GM19035 (cell line): ENCODE results near the gene KANK2.
"Not testable (repeated sequence)": the region's sequence is repeated elsewhere in the genome, so short reads cannot be mapped to it uniquely, and the experiment has no call there.

Experiments used
- ATAC-seq: cut with Tn5 transposase; IDR thresholded peaks from one replicate; pipeline ENCODE4 v1.9.1; 2021; ENCODE audit not compliant: unreplicated experiment

Gene KANK2

DNA sequence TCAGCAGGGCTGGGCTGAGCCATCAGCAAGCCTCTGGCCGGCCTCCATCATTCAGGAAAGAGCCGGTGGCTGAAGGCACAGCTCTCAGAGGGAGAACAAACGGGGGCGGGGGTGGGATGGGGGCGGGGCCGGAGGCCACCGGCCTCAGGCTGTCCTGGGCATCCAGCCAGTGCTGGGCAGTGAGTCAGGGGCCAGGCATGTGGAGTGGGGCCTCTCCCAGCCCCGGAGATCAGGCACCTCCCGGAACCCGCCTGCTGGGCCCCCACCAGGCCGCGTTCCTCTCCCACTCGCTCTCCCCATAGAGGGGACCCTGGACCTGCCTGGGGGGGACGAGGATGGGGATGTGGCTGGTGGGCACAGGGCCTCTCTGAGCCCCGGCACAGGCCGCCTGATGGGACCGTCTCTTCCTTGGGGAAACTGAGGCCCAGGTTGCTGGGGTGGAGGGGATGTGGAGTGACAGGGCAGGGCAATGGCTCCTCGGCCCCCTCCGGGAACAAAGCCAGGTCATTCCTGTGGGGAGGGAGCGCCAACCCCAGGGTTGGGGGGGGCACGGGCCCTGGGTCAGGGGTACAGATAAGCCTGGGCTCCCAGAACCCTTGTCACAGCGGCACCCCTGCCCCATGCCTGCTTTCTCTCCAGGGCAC lies 54.7 kb downstream of the KANK2 start:
- no peak for ATAC-seq

DNA sequence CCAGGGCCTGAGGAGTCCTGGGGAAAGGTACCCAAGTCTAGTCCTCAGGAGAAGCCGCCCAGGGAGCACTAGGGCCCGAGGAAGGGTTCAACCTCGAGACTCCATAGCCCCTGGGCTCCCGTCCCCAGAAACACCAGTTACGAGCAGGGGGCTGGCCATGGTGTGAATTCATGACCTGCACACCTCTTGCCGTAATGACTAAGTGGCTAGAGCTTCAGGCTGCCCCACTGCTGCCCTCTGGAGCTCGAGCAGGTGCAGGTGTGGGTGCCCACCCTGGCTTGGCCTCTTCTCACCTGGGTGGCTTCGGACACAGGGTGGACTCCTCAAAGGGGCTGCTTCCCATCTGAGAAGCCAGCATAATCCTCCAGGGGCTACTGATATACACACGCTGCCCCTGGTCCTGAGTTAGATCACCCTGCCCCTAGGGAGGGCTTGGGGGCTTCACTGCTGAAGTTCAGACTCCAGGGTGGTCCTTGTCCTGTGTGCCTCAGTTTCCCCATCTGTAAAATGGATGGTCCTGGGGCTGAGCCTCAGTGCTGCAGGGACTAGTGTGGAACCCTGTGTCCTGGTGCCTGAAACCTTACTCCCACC lies 55.3 kb downstream of the KANK2 start:
- ATAC-seq = no peak

DNA sequence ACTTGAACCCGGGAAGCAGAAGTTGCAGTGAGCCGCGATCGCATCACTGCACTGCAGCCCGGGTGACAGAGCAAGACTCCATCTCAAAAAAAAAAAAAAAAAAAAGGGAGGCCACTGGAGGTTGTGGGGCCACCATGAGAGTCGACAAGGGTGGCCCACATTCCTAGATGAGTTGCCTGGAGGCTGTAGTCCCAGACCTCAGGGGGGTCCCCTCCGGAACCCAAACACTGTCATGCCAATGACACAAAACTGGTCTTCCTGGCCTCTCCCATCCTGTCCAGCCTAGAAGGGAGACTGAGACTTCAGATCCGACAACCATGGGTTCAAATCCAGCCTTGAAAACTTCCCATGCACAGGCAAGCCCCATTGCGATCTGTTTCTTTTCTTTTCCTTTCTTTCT lies 56.4 kb downstream of the KANK2 start:
- no peak for ATAC-seq

DNA sequence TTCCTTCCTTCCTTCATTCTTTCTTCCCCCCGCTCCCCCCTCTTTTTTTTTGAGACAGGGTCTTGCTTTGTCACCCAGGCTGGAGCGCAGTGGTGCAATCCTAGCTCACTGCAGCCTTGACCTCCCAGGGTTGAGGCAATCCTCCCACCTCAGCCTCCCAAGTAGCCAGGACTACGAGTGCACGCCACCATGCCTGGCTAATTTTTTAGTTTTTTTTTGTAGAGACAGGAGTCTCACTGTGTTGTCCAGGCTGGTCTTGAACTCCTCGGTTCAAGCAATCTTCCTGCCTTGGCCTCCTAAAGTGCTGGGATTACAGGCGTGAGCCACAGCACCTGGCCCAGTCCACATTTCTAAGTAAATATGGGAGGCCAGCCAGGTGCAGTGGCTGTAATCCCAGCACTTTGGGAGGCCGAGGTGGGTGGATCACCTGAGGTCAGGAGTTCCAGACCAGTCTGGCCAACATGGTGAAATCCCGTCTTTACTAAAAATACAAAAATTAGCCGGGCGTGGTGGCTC lies 57.3 kb downstream of the KANK2 start:
- ATAC-seq = not testable (repeated sequence)

DNA sequence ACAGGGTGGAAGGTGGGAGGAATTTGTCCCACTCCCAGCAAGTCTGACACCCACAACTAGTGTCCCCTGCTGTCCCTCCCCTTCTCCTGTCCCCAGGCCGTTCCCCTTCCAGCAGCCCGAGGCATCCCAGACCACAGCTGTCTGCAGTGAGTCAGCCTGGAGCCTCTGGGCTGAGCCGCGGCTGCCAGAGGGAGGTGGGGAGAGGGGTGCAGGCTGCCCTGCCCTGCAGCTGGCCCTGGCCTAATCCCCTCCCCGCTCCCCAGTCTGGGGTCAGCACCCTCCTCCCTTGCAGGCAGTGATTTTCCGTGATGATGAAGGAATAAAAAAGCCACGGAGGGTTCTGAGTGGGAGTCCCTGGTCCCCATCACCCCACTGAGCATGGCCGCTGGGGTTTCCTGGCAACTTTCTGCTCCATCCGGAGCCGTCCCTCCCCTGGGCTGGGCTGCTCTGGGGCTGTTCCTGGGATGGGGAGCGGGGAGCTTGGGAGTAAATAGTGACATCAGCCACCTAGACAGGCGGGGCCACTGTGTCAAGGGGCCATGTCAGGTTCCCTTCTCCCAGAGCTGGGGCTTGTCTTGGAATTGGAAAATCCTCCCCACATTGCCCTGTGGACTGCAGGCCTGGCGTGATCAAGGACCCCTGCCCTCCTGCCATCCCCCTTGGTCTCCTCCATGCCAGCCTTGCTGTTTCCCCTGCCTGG lies 58.6 kb downstream of the KANK2 start:
- no peak for ATAC-seq

DNA sequence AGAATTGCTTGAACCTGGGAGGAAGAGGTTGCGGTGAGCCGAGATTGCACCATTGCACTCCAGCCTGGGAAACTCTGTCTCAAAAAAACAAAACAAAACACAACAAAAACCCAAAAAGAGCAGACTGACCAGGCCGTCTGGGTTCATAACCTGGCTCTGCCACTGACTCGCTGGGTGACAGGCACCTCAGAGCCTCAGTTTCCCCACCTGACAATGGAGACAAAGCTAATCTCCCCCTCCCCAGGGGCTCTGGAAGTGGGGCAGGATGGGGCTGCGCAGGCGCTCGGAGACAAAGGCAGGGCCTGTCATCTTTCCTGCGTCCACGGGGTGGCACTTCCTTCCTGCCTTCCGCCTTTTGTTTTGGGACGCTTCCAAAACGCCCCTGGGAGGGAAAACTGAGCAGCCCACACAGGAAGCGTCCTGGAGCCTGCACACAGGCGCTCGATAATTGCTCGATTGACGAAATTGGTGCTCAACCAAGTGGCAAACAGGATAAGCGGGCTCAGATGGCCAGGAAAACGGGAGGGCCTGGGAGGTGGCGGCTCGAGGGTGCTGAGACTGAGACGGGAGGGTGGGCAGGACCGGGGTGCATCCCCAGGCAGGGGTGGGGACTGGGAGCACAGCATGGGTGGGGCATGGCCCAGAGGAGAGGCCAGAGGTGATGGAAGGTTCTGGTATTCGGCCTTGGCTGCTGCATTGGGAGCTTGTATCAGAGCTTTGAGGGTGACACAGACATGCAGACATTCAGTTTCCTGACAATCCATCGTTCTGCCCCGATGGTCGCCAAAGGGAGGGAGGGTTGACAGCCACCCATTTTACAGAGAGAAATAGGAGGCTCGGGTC lies 59.6 kb downstream of the KANK2 start:
- no peak for ATAC-seq

DNA sequence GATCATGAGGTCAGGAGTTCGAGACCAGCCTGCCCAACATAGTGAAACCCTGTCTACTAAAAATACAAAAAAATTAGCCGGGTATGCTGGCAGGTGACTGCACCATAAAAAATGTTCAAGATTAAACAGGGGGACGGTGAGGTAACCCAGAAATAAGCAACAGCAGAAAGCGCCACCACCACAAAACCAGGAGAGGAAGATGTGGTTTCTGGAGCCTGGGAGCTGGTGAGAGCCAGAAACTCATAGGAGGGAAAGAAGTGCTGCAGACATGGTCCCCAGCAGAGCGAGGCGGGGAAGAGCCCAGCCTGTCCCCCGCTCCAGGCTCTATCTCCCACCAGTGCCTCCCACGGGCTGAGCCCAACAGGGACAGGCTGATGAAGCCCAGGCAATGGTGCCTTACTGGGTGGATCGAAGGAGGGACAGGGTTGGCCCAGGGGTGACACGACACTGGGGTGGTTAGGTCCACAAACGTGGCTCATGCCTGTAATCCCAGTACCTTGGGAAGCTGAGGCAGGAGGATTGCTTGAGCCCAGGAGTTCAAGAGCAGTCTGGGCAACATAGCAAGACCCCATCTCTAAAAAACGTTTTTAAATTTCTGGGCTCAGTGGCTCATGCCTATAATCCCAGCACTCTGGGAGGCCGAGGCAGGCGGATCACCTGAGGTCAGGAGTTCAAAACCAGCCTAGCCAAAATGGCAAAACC lies 60.8 kb downstream of the KANK2 start:
- ATAC-seq = no peak

DNA sequence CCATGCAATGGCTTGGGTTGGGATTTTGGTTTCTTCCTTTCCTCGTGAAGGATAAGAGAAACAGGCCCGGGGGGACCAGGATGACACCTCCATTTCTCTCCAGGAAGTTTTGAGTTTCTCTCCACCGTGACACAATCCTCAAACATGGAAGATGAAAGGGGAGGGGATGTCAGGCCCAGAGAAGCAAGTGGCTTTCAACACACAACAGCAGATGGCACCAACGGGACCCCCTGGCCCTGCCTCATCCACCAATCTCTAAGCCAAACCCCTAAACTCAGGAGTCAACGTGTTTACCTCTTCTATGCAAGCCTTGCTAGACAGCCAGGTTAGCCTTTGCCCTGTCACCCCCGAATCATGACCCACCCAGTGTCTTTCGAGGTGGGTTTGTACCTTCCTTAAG lies 65.9 kb downstream of the KANK2 start:
- ATAC-seq = no peak

DNA sequence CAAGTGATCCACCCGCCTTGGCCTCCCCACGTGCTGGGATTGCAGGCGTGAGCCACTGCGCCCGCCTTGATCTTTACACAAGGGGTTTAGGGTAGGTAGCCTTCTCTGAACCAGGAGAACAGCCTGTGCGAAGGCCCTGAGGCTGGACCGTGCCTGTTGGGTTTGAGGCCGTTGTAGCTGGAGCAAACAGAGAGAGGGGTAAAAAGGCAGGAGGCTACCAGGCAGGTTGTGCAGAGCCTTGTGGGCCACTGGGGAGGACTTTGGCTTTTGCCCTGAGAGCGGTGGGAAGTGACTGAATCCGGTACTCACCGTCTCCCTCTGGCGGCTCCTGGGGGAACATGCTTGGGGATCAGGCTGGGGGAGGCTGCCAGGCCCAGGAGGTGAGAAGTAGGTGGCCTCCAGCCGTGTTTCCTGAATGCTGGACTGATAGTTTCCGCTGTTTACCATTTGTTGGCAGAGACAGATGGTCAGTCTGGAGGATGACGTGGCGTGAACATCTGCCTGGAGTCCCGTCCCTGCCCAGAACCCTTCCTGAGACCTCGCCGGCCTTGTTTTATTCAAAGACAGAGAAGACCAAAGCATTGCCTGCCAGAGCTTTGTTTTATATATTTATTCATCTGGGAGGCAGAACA lies 66.4 kb downstream of the KANK2 start:
- no peak for ATAC-seq

DNA sequence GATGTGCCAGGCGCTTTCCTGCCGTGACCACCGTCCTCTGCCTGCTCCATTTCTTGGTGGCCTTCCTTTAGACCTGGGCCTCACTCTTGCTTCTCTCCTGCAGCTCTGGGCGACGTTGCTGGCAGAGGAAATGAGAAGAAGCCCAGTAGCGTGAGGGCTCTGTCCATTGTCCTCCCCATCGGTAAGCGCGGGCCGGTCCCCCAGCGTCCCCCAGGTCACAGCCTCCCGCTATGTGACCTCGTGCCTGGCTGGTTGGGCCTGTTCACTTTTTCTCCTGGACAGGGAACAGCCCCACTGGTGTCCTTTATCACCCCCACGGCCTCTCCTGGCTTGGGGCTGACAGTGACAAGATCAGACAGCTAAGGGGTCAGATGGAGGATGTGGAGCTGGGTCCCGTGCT lies 69.4 kb downstream of the KANK2 start:
- ATAC-seq = no peak

DNA sequence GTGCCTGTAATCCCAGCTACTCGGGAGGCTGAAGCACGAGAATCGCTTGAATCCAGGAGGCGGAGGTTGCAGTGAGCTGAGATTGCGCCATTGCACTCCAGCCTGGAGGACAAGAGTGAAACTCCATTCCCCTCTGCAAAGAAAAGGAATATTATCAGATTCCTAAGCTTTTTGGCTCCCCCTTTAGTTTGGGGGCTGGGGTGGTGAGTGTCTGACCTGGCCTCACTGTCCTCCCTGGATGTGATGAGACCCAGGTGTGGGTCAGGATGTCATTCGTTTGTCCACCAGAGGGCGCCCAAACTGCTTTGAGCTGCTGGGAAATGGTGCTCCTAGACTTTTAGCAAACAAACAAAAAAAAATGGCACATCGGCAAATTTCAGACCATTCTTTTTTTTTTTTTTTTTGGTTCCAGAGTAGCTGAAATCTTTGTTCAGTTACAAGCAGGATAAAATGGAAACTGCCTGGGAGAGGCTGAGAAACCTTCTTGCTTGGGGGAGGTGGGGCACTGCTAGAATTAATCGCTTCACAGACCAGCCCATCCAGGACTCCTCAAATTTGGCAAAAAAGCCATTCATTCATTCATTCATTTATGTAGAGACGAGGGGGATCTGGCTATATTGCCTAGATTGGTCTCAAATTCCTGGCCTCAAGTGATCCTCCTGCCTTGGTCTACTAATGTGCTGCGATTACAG lies 71.2 kb downstream of the KANK2 start:
- ATAC-seq = no peak

DNA sequence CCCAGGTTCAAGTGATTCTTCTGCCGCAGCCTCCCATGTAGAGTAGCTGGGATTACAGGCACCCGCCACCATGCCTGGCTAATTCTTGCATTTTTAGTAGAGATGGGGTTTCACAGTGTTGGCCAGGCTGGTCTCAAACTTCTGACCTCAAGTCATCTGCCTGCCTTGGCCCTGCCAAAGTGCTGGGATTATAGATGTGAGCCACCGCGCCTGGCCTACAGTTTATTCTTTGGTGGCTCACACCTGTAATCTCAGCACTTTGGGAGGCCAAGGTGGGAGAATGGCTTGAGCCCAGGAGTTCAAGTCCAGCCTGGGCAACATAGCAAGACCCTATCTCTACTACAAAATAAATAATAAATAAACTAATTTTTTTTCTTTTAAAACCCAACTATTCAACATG lies 73.2 kb downstream of the KANK2 start:
- not testable (repeated sequence) for ATAC-seq

DNA sequence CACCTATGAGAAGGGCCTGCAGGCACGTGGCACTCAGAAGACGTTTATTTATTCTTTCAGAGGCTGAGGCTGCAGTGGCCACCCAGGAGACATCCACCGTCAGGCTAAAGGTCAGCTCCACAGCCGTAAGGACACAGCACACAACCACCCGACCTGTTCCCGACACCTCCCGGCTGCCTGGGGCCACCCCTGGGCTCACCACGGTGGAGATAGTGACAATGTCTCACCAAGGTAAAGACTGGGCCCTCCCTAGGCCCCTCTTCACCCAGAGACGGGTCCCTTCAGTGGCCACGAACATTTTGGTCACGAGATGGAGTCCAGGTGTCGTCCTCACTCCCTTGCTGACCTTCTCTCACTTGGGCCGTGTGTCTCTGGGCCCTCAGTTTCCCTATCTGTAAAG lies 74.2 kb downstream of the KANK2 start:
- ATAC-seq = no peak

DNA sequence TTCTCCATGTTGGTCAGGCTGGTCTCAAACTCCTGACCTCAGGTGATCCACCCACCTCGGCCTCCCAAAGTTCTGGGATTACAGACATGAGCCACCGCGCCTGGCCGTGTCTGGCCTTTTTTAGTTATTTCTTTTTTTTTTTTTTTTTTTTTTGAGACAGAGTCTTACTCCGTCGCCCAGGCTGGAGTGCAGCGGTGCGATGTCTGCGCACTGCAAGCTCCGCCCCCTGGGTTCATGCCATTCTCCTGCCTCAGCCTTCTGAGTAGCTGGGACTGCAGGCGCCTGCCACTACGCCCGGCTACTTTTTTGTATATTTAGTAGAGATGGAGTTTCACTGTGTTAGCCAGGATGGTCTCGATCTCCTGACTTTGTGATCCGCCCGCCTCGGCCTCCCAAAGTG lies 75.4 kb downstream of the KANK2 start:
- ATAC-seq = not testable (repeated sequence)

DNA sequence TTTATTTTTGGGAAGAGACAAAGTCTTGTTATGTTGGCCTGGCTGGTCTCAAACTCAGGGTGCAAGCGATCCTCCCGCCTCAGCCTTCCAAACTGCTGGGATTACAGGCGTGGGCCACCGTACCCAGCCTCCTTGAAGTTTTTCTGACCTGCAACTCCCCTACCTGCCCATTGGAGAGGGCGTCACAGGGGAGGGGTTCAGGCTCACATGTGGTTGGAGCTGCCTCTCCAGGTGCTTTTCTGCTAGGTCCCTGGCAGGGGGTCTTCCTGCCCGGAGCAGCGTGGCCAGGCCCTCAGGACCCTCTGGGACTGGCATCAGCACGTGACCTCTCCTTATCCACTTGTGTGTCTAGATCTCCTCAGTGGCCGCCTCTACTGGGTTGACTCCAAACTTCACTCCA lies 80.8 kb downstream of the KANK2 start:
- ATAC-seq = no peak

DNA sequence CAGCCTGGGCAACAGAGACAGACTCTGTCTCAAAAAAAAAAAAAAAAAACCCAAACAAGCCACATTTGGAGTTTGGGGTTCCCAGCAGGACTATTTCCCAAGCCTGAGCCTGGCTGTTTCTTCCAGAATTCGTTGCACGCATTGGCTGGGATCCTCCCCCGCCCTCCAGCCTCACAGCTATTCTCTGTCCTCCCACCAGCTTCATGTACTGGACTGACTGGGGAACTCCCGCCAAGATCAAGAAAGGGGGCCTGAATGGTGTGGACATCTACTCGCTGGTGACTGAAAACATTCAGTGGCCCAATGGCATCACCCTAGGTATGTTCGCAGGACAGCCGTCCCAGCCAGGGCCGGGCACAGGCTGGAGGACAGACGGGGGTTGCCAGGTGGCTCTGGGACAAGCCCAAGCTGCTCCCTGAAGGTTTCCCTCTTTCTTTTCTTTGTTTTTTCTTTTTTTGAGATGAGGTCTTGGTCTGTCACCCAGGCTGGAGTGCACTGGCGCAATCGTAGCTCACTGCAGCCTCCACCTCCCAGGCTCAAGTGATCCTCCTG lies 81.4 kb downstream of the KANK2 start:
- no peak for ATAC-seq

DNA sequence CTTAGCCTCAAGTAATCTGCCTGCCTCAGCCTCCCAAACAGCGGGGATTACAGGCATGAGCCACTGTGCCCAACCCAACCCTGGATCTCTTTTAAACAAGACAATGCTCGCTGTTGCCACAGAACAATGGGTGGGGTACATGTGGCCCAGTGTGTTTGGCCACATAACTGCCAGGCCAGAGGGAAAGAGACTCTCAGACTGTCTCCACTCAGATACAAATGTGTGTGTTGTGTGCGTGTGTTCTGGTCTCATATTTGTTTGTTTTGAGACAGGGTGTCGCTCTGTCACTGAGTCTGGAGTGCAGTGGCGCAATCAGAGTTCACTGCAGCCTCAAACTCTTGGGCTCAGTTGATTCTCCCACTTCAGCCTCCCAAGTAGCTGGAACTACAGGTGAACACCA lies 82.3 kb downstream of the KANK2 start:
- no peak for ATAC-seq
